ENCODE results near the gene ACMSD.

ACMSD gene

GRCh38 chr2:134933732-134934131 lies 95.3 kb downstream of the ACMSD start:
- Histone ChIP-seq H3K4me3 (ENCODE audit: low read depth in 1 of 5, low read length in 5 of 5) (no peak overlapping the region), H3K4me1 (ENCODE audit: control insufficient read depth in 5 of 5, insufficient read depth in 5 of 5, low read length in 5 of 5) (peaks cover 0 to 33% (median 28%) of the 10 kb centered on the region in 5 donors), H3K27me3 (ENCODE audit: control insufficient read depth in 5 of 5, insufficient read depth in 4 of 5, low read length in 5 of 5) (no peaks in the 10 kb centered on the region), H3K9ac (ENCODE audit: low read length in 5 of 5) (no peak overlapping the region), H3K9me3 (ENCODE audit: control insufficient read depth in 5 of 5, low read length in 5 of 5) (no peaks in the 10 kb centered on the region), H3K27ac (ENCODE audit: low read depth, low read length) (no peak overlapping the region), H3K36me3 (ENCODE audit: control insufficient read depth in 5 of 5, insufficient read depth in 5 of 5, low read length in 5 of 5) (peaks cover 1 to 11% (median 4%) of the 10 kb centered on the region in 5 donors)

GRCh38 chr2:134934150-134934549 lies 95.7 kb downstream of the ACMSD start:
- no peak overlapping the region for H3K4me3 ChIP-seq (ENCODE audit: low read depth in 1 of 5, low read length in 5 of 5)
- H3K27ac ChIP-seq (ENCODE audit: low read depth, low read length): no peak overlapping the region
- H3K9me3 ChIP-seq (ENCODE audit: control insufficient read depth in 5 of 5, low read length in 5 of 5): no peaks in the 10 kb centered on the region
- H3K9ac ChIP-seq (ENCODE audit: low read length in 5 of 5): no peak overlapping the region
- no peaks in the 10 kb centered on the region for H3K27me3 ChIP-seq (ENCODE audit: control insufficient read depth in 5 of 5, insufficient read depth in 4 of 5, low read length in 5 of 5)
- peaks cover 0 to 33% (median 27%) of the 10 kb centered on the region in 5 donors for H3K4me1 ChIP-seq (ENCODE audit: control insufficient read depth in 5 of 5, insufficient read depth in 5 of 5, low read length in 5 of 5)
- peaks cover 2 to 15% (median 5%) of the 10 kb centered on the region in 5 donors for H3K36me3 ChIP-seq (ENCODE audit: control insufficient read depth in 5 of 5, insufficient read depth in 5 of 5, low read length in 5 of 5)

- Histone ChIP-seq H3K27me3 (ENCODE audit: control insufficient read depth in 5 of 5, insufficient read depth in 4 of 5, low read length in 5 of 5) (no peaks in the 10 kb centered on the region), H3K4me1 (ENCODE audit: control insufficient read depth in 5 of 5, insufficient read depth in 5 of 5, low read length in 5 of 5) (peaks cover 0 to 33% (median 27%) of the 10 kb centered on the region in 5 donors), H3K9ac (ENCODE audit: low read length in 5 of 5) (peak overlapping the region in 1 of 5 donors; percentile 40), H3K9me3 (ENCODE audit: control insufficient read depth in 5 of 5, low read length in 5 of 5) (no peaks in the 10 kb centered on the region), H3K27ac (ENCODE audit: low read depth, low read length) (no peak overlapping the region), H3K36me3 (ENCODE audit: control insufficient read depth in 5 of 5, insufficient read depth in 5 of 5, low read length in 5 of 5) (peaks cover 4 to 16% (median 6%) of the 10 kb centered on the region in 5 donors), H3K4me3 (ENCODE audit: low read depth in 1 of 5, low read length in 5 of 5) (no peak overlapping the region)
Observed at GRCh38 chr2:134934641-134935040, 96.2 kb downstream of the ACMSD start.

- H3K27ac ChIP-seq (ENCODE audit: low read depth, low read length): no peak overlapping the region
- H3K4me1 ChIP-seq (ENCODE audit: control insufficient read depth in 5 of 5, insufficient read depth in 5 of 5, low read length in 5 of 5): peaks cover 0 to 31% (median 25%) of the 10 kb centered on the region in 5 donors
- no peak overlapping the region for H3K9ac ChIP-seq (ENCODE audit: low read length in 5 of 5)
- H3K36me3 ChIP-seq (ENCODE audit: control insufficient read depth in 5 of 5, insufficient read depth in 5 of 5, low read length in 5 of 5): peaks cover 18 to 29% (median 21%) of the 10 kb centered on the region in 5 donors
- no peaks in the 10 kb centered on the region for H3K27me3 ChIP-seq (ENCODE audit: control insufficient read depth in 5 of 5, insufficient read depth in 4 of 5, low read length in 5 of 5)
- no peak overlapping the region for H3K4me3 ChIP-seq (ENCODE audit: low read depth in 1 of 5, low read length in 5 of 5)
- no peaks in the 10 kb centered on the region for H3K9me3 ChIP-seq (ENCODE audit: control insufficient read depth in 5 of 5, low read length in 5 of 5)
Observed at GRCh38 chr2:134936691-134937090, 98.3 kb downstream of the ACMSD start.

- H3K27ac ChIP-seq (ENCODE audit: low read depth, low read length): no peak overlapping the region
- peaks cover 29 to 46% (median 39%) of the 10 kb centered on the region in 5 donors for H3K36me3 ChIP-seq (ENCODE audit: control insufficient read depth in 5 of 5, insufficient read depth in 5 of 5, low read length in 5 of 5)
- H3K9ac ChIP-seq (ENCODE audit: low read length in 5 of 5): no peak overlapping the region
- H3K4me3 ChIP-seq (ENCODE audit: low read depth in 1 of 5, low read length in 5 of 5): no peak overlapping the region
- H3K9me3 ChIP-seq (ENCODE audit: control insufficient read depth in 5 of 5, low read length in 5 of 5): no peaks in the 10 kb centered on the region
- H3K4me1 ChIP-seq (ENCODE audit: control insufficient read depth in 5 of 5, insufficient read depth in 5 of 5, low read length in 5 of 5): peaks cover 0 to 4% (median 0%) of the 10 kb centered on the region in 5 donors
- no peaks in the 10 kb centered on the region for H3K27me3 ChIP-seq (ENCODE audit: control insufficient read depth in 5 of 5, insufficient read depth in 4 of 5, low read length in 5 of 5)
Observed at GRCh38 chr2:134943540-134943939, 105.1 kb downstream of the ACMSD start.

GRCh38 chr2:134944975-134945374 lies 106.6 kb downstream of the ACMSD start:
- Histone ChIP-seq H3K4me1 (ENCODE audit: control insufficient read depth in 5 of 5, insufficient read depth in 5 of 5, low read length in 5 of 5) (peaks cover 0 to 4% (median 0%) of the 10 kb centered on the region in 5 donors), H3K4me3 (ENCODE audit: low read depth in 1 of 5, low read length in 5 of 5) (no peak overlapping the region), H3K9ac (ENCODE audit: low read length in 5 of 5) (no peak overlapping the region), H3K27me3 (ENCODE audit: control insufficient read depth in 5 of 5, insufficient read depth in 4 of 5, low read length in 5 of 5) (no peaks in the 10 kb centered on the region), H3K9me3 (ENCODE audit: control insufficient read depth in 5 of 5, low read length in 5 of 5) (no peaks in the 10 kb centered on the region), H3K27ac (ENCODE audit: low read depth, low read length) (no peak overlapping the region), H3K36me3 (ENCODE audit: control insufficient read depth in 5 of 5, insufficient read depth in 5 of 5, low read length in 5 of 5) (peaks cover 29 to 54% (median 41%) of the 10 kb centered on the region in 5 donors)

- Histone ChIP-seq H3K9ac (ENCODE audit: low read length in 5 of 5) (no peak overlapping the region), H3K4me1 (ENCODE audit: control insufficient read depth in 5 of 5, insufficient read depth in 5 of 5, low read length in 5 of 5) (peaks cover 0 to 4% (median 0%) of the 10 kb centered on the region in 5 donors), H3K4me3 (ENCODE audit: low read depth in 1 of 5, low read length in 5 of 5) (no peak overlapping the region), H3K27me3 (ENCODE audit: control insufficient read depth in 5 of 5, insufficient read depth in 4 of 5, low read length in 5 of 5) (no peaks in the 10 kb centered on the region), H3K9me3 (ENCODE audit: control insufficient read depth in 5 of 5, low read length in 5 of 5) (no peaks in the 10 kb centered on the region), H3K36me3 (ENCODE audit: control insufficient read depth in 5 of 5, insufficient read depth in 5 of 5, low read length in 5 of 5) (peaks cover 24 to 57% (median 37%) of the 10 kb centered on the region in 5 donors), H3K27ac (ENCODE audit: low read depth, low read length) (no peak overlapping the region)
Observed at GRCh38 chr2:134946073-134946472, 107.7 kb downstream of the ACMSD start.

- peaks cover 50 to 76% (median 60%) of the 10 kb centered on the region in 5 donors for H3K36me3 ChIP-seq (ENCODE audit: control insufficient read depth in 5 of 5, insufficient read depth in 5 of 5, low read length in 5 of 5)
Observed at GRCh38 chr2:134949981-134950708, 111.7 kb downstream of the ACMSD start.

GRCh38 chr2:134950886-134951285 lies 112.5 kb downstream of the ACMSD start:
- Histone ChIP-seq H3K27me3 (ENCODE audit: control insufficient read depth in 5 of 5, insufficient read depth in 4 of 5, low read length in 5 of 5) (no peaks in the 10 kb centered on the region), H3K9ac (ENCODE audit: low read length in 5 of 5) (no peak overlapping the region), H3K4me1 (ENCODE audit: control insufficient read depth in 5 of 5, insufficient read depth in 5 of 5, low read length in 5 of 5) (no peaks in the 10 kb centered on the region), H3K4me3 (ENCODE audit: low read depth in 1 of 5, low read length in 5 of 5) (no peak overlapping the region), H3K36me3 (ENCODE audit: control insufficient read depth in 5 of 5, insufficient read depth in 5 of 5, low read length in 5 of 5) (peaks cover 55 to 80% (median 61%) of the 10 kb centered on the region in 5 donors), H3K9me3 (ENCODE audit: control insufficient read depth in 5 of 5, low read length in 5 of 5) (no peaks in the 10 kb centered on the region), H3K27ac (ENCODE audit: low read depth, low read length) (no peak overlapping the region)

More at GRCh38 chr2:134949981-134950708, 111.7 kb downstream of the ACMSD start:
- Histone ChIP-seq H3K9me3 (ENCODE audit: control insufficient read depth in 5 of 5, low read length in 5 of 5) (no peaks in the 10 kb centered on the region), H3K4me3 (ENCODE audit: low read depth in 1 of 5, low read length in 5 of 5) (no peak overlapping the region), H3K27ac (ENCODE audit: low read depth, low read length) (no peak overlapping the region), H3K27me3 (ENCODE audit: control insufficient read depth in 5 of 5, insufficient read depth in 4 of 5, low read length in 5 of 5) (no peaks in the 10 kb centered on the region), H3K4me1 (ENCODE audit: control insufficient read depth in 5 of 5, insufficient read depth in 5 of 5, low read length in 5 of 5) (no peaks in the 10 kb centered on the region), H3K9ac (ENCODE audit: low read length in 5 of 5) (no peak overlapping the region)
